ENCODE results near the gene IGFLR1. TPM values are rescaled to one million over a fixed set of nuclear protein-coding genes. Genes with fewer than 3 reads are reported as not detected.

The IGFLR1 gene
- total RNA-seq, 5 donors from 2014 or later (not counting 1 experiment from before 2014, with no cell fraction given), result 54.7 to 123 (median 98.1) TPM

DNA sequence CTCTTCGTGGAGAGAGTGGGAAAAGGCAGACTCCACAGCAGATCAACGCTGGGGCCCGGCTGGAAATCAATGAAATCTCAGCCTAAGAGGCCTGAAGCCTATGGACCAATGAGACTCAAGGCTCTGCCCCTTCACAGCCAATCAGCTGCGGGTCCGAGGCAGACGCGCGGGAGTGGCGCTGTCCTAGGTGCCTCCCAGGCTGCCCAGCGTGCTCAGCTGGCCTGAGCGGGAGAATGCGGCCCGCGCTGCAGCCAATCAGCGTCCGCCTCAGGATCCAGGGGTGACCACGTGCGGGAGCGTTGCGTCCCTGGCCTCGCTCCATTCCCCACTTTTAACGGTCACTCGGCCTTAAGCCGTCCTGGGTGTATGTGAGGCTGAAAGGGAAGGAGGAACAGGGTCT lies 38.0 kb downstream of the IGFLR1 start, which contains the start of gene ZBTB32:
Gene ZBTB32, plus strand, starts transcription at position 341 of the 400 bp plus-strand sequence. CDS start 10,069 bp downstream, outside the sequence.
- peaks cover 0 to 2% of the 10 kb centered on the region in 2 donors for H3K27me3 Mint-ChIP-seq

DNA sequence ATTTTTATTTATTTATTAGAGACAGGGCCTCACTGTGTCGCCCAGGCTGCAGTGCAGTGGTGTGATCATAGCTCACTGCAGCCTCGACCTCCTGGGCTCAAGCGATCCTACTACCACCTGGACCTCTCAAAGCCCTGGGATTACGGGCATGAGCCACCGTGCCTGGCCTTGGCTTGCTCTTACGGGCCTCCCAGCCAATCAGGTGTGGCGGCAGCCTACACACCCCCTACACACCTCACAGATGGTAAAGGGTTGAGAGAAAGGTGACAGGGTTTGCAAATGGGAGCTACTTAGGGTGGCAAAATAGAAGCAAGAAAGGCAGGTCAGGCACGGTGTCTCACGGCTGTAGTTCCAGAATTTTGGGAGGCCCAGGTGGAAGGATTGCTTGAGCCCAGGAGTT lies 38.9 kb downstream of the IGFLR1 start:
- no peak for DNase-seq
- Mint-ChIP-seq H3K4me3 (peak overlapping the region in 2 of 3 donors; percentile 85 to 97), H3K27me3 (peaks cover 0 to 2% of the 10 kb centered on the region in 2 donors), H3K27ac (no peak overlapping the region), H3K9me3 (no peaks in the 10 kb centered on the region), H3K4me1 (peaks cover 4 to 6% (median 5%) of the 10 kb centered on the region in 3 donors), H3K36me3 (no peaks in the 10 kb centered on the region)
- ChIA-PET POLR2A (no interaction called here), CTCF (interaction anchor here in 1 of 2 donors (0.6 to 1.3 kb wide), 2 partner anchors 11 to 33 kb away, joined by 4 read pairs; no protein-coding TSS in a partner anchor)
- Histone ChIP-seq H3K4me3 (ENCODE audit: control insufficient read depth in 1 of 2, extremely low read depth in 1 of 2, low read length in 1 of 2) (no peak overlapping the region), H3K4me1 (ENCODE audit: control insufficient read depth in 1 of 2, extremely low read depth in 1 of 2, insufficient read depth in 2 of 2, low read length in 2 of 2) (peaks cover 0 to 16% of the 10 kb centered on the region in 2 experiments), H3K27me3 (replicated peaks in 1 of 2; ENCODE audit: control insufficient read depth in 2 of 2, extremely low read depth in 1 of 2, insufficient read depth in 2 of 2, low read length in 1 of 2) (peaks cover 0 to 7% of the 10 kb centered on the region in 2 experiments), H3K9me3 (no peaks in the 10 kb centered on the region), H3K27ac (ENCODE audit: low read length) (no peak overlapping the region), H3K36me3 (ENCODE audit: control insufficient read depth in 2 of 2, extremely low read depth in 1 of 2, insufficient read depth in 1 of 2, low read length in 1 of 2) (no peaks in the 10 kb centered on the region)
- no peak for ATAC-seq (replicated peaks in 1 of 4)
- 72% methylated on average over 4 of the region's 9 CpGs for WGBS (ENCODE audit: insufficient coverage)

More for the DNA sequence above, 38.0 kb downstream of the IGFLR1 start, which contains the start of gene ZBTB32:
- 56% methylated on average over 22 of the region's 24 CpGs for WGBS (ENCODE audit: insufficient coverage)
- Histone ChIP-seq H3K27ac (ENCODE audit: low read length) (no peak within 1 kb of the TSS), H3K4me1 (ENCODE audit: control insufficient read depth in 1 of 2, extremely low read depth in 1 of 2, insufficient read depth in 2 of 2, low read length in 2 of 2) (peaks cover 0 to 16% of the 10 kb centered on the region in 2 experiments), H3K9me3 (no peaks in the 10 kb centered on the region), H3K36me3 (ENCODE audit: control insufficient read depth in 2 of 2, extremely low read depth in 1 of 2, insufficient read depth in 1 of 2, low read length in 1 of 2) (no peaks in the 10 kb centered on the region), H3K4me3 (ENCODE audit: control insufficient read depth in 1 of 2, extremely low read depth in 1 of 2, low read length in 1 of 2) (no peak within 1 kb of the TSS), H3K27me3 (replicated peaks in 1 of 2; ENCODE audit: control insufficient read depth in 2 of 2, extremely low read depth in 1 of 2, insufficient read depth in 2 of 2, low read length in 1 of 2) (peaks cover 0 to 7% of the 10 kb centered on the region in 2 experiments)
- ChIA-PET POLR2A (no interaction called here), CTCF (no interaction called here)
- ATAC-seq (replicated peaks in 1 of 4) (no peak), DNase-seq (no peak)
- Mint-ChIP-seq H3K4me1 (peaks cover 4 to 6% (median 5%) of the 10 kb centered on the region in 3 donors), H3K4me3 (no peak within 1 kb of the TSS), H3K9me3 (no peaks in the 10 kb centered on the region), H3K36me3 (no peaks in the 10 kb centered on the region), H3K27ac (no peak within 1 kb of the TSS)

DNA sequence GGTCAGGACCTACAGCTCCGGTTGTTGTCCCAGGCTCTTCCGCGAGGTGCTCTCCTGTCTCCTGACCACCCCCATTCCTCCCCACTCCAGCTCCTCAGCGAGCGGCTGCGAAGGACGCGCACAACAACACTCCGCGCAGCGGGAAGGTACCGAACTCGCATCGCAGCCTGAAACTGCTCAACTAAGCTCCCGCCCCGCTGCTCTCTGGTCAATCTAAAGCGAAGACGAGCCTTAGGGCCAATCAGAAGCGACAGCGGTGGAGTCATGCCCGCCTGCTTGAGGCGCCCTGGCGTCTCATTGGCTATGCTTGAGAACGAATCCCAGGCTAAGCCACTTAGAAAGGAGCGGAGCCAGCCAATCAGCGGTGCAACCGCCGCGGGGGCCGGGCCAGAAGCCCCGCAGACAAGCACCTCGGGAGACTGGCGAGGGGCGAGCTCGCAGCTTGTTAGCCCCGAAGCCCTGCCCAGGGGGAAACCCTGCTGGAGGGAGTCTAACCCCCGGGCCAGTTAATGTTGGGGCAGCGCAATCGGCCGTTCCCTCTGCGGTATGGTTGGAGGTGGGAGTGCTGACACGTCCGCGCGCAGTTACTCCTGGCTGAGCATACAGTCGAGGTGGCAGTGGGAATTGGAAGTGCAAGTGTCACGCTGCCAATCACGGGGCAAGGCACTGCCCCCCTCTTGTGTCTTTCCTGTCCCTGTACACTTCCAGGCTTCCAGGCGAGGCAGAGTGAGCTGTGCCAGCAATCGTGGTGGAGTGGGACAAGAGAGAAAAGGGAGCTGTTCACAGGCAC lies 39.8 kb downstream of the IGFLR1 start:
- peaks cover 0 to 7% of the 10 kb centered on the region in 2 experiments for H3K27me3 ChIP-seq (replicated peaks in 1 of 2; ENCODE audit: control insufficient read depth in 2 of 2, extremely low read depth in 1 of 2, insufficient read depth in 2 of 2, low read length in 1 of 2)
- ChIA-PET CTCF (interaction anchor here in 1 of 2 donors (0.6 to 1.3 kb wide), 7 partner anchors 9 to 43 kb away, joined by 3 to 18 read pairs (median 4); partner anchors contain the start of genes PSENEN and U2AF1L4), POLR2A (no interaction called here)
- peaks cover 4 to 6% (median 5%) of the 10 kb centered on the region in 3 donors for H3K4me1 Mint-ChIP-seq
- ATAC-seq (replicated peaks in 1 of 4), result peak; percentile 99 to 100 (median 100)
- H3K4me3 Mint-ChIP-seq, result peak overlapping the region; percentile 85 to 97 (median 95)
- H3K27ac Mint-ChIP-seq, result peak overlapping the region; percentile 90 to 97
- no peaks in the 10 kb centered on the region for H3K9me3 ChIP-seq
- no peaks in the 10 kb centered on the region for H3K9me3 Mint-ChIP-seq
- peak; percentile 77 to 97 (median 91) for DNase-seq
- no peaks in the 10 kb centered on the region for H3K36me3 Mint-ChIP-seq
- under 1% methylated on average over 47 of the region's 50 CpGs for WGBS (ENCODE audit: insufficient coverage)
- peaks cover 0 to 16% of the 10 kb centered on the region in 2 experiments for H3K4me1 ChIP-seq (ENCODE audit: control insufficient read depth in 1 of 2, extremely low read depth in 1 of 2, insufficient read depth in 2 of 2, low read length in 2 of 2)
- peaks cover 0 to 2% of the 10 kb centered on the region in 2 donors for H3K27me3 Mint-ChIP-seq
- peak overlapping the region; percentile 62 to 76 for H3K4me3 ChIP-seq (ENCODE audit: control insufficient read depth in 1 of 2, extremely low read depth in 1 of 2, low read length in 1 of 2)
- H3K27ac ChIP-seq (ENCODE audit: low read length), result peak overlapping the region; percentile 40
- no peaks in the 10 kb centered on the region for H3K36me3 ChIP-seq (ENCODE audit: control insufficient read depth in 2 of 2, extremely low read depth in 1 of 2, insufficient read depth in 1 of 2, low read length in 1 of 2)

DNA sequence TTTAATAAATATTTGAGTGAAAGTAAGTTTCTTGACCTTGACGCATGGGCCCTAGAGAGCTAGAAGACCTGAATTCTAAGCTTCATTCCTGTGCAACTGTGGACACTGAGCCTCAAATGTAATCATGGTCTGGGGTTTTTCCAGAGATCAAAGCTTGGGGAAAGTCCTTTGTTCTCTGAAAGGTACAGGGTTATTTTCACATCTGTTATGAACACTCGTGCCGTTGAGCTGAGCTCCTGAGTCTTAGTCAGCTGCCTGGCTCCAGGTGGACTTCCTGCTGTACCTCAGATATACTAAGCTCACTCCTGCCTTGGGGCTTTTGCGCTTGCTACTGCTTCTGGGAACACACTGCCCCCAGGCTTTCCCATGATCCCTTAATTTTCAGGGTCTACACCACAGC lies 45.4 kb downstream of the IGFLR1 start:
- no peak overlapping the region for H3K27ac Mint-ChIP-seq
- DNase-seq (no peak), ATAC-seq (replicated peaks in 1 of 4) (no peak)
- ChIA-PET CTCF (interaction anchor here (0.6 to 1.4 kb wide), 4 partner anchors 11 to 1813 kb away, joined by 3 to 4 read pairs (median 4); partner anchors contain the start of gene LIN37 (in 1 of the 2)), POLR2A (no interaction called here)
- no peaks in the 10 kb centered on the region for H3K4me1 Mint-ChIP-seq
- Histone ChIP-seq H3K27ac (ENCODE audit: low read length) (no peak overlapping the region), H3K4me1 (ENCODE audit: control insufficient read depth in 1 of 2, extremely low read depth in 1 of 2, insufficient read depth in 2 of 2, low read length in 2 of 2) (peaks cover 0 to 4% of the 10 kb centered on the region in 2 experiments), H3K27me3 (replicated peaks in 1 of 2; ENCODE audit: control insufficient read depth in 2 of 2, extremely low read depth in 1 of 2, insufficient read depth in 2 of 2, low read length in 1 of 2) (no peaks in the 10 kb centered on the region), H3K9me3 (no peaks in the 10 kb centered on the region), H3K4me3 (ENCODE audit: control insufficient read depth in 1 of 2, extremely low read depth in 1 of 2, low read length in 1 of 2) (no peak overlapping the region), H3K36me3 (ENCODE audit: control insufficient read depth in 2 of 2, extremely low read depth in 1 of 2, insufficient read depth in 1 of 2, low read length in 1 of 2) (no peaks in the 10 kb centered on the region)
- H3K36me3 Mint-ChIP-seq, result no peaks in the 10 kb centered on the region
- WGBS (ENCODE audit: insufficient coverage), result 44% methylated on average over 4 of the region's 4 CpGs
- no peak overlapping the region for H3K4me3 Mint-ChIP-seq
- no peaks in the 10 kb centered on the region for H3K27me3 Mint-ChIP-seq
- no peaks in the 10 kb centered on the region for H3K9me3 Mint-ChIP-seq

- Mint-ChIP-seq H3K4me1 (no peaks in the 10 kb centered on the region), H3K36me3 (no peaks in the 10 kb centered on the region), H3K27ac (no peak overlapping the region), H3K27me3 (no peaks in the 10 kb centered on the region), H3K9me3 (no peaks in the 10 kb centered on the region), H3K4me3 (no peak overlapping the region)
- H3K27me3 ChIP-seq (replicated peaks in 1 of 2; ENCODE audit: control insufficient read depth in 2 of 2, extremely low read depth in 1 of 2, insufficient read depth in 2 of 2, low read length in 1 of 2), result no peaks in the 10 kb centered on the region
- no peaks in the 10 kb centered on the region for H3K36me3 ChIP-seq (ENCODE audit: control insufficient read depth in 2 of 2, extremely low read depth in 1 of 2, insufficient read depth in 1 of 2, low read length in 1 of 2)
- no peaks in the 10 kb centered on the region for H3K9me3 ChIP-seq
- CTCF ChIA-PET, result interaction anchor here in 1 of 2 donors (1.2 to 1.4 kb wide), 2 partner anchors 17 to 52 kb away, joined by 3 to 4 read pairs; partner anchors contain the start of gene LIN37
- ATAC-seq (replicated peaks in 1 of 4) (no peak), DNase-seq (no peak)
- no peak overlapping the region for H3K27ac ChIP-seq (ENCODE audit: low read length)
- POLR2A ChIA-PET, result no interaction called here
- no peaks in the 10 kb centered on the region for H3K4me1 ChIP-seq (ENCODE audit: control insufficient read depth in 1 of 2, extremely low read depth in 1 of 2, insufficient read depth in 2 of 2, low read length in 2 of 2)
- no peak overlapping the region for H3K4me3 ChIP-seq (ENCODE audit: control insufficient read depth in 1 of 2, extremely low read depth in 1 of 2, low read length in 1 of 2)
- WGBS (ENCODE audit: insufficient coverage), result no CpG with 5 or more reads among the region's 2 CpGs
Observed at GRCh38 chr19:35695895-35696422, 46.3 kb downstream of the IGFLR1 start.

DNA sequence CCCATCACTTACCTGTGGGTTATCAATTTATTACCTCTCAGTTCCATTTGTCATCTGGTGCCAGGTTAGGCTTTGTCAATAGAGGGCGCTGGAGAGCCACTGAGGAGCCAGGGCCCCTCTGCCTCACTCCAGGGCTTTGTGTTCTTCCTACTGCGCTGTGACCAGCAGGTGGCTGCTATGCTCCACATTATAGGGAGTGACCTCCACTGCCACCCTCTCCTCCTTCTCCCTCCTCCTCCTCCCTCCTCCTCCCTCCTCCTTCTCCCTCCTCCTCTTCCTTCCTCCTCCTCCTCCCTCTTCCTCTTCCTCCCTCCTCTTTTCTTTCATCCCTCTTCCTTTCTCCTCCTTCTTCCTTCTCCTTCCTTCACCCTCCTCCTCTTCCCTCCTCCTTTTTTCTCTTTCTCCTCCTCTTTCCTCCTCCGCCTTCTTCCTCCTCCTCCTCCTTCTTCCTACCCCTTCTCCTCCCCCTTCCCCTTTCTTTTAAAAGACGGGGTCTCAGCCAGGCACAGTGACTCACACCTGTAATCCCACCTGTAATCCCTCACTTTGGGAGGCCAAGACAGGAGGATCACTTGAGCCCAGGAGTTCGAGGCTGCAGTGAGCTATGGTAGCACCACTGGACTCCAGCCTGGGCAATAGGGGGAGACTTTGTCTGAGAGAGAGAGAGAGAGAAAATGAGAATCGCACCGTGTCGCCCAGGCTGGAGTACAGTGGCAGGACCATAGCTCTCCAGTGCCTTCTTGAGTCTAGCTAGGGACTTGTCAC lies 48.2 kb downstream of the IGFLR1 start:
- DNase-seq (peak; percentile 75 to 96 (median 86)), ATAC-seq (replicated peaks in 1 of 4) (peak; percentile 100)
- no peak overlapping the region for H3K27ac Mint-ChIP-seq
- ChIA-PET CTCF (interaction anchor here (0.6 to 1.1 kb wide), 9 partner anchors 17 to 1556 kb away, joined by 3 to 7 read pairs (median 3); partner anchors contain the start of gene ALKBH6 (in 1 of the 2)), POLR2A (no interaction called here)
- H3K36me3 Mint-ChIP-seq, result no peaks in the 10 kb centered on the region
- Histone ChIP-seq H3K27me3 (replicated peaks in 1 of 2; ENCODE audit: control insufficient read depth in 2 of 2, extremely low read depth in 1 of 2, insufficient read depth in 2 of 2, low read length in 1 of 2) (peaks cover 0 to 3% of the 10 kb centered on the region in 2 experiments), H3K4me1 (ENCODE audit: control insufficient read depth in 1 of 2, extremely low read depth in 1 of 2, insufficient read depth in 2 of 2, low read length in 2 of 2) (no peaks in the 10 kb centered on the region), H3K36me3 (ENCODE audit: control insufficient read depth in 2 of 2, extremely low read depth in 1 of 2, insufficient read depth in 1 of 2, low read length in 1 of 2) (no peaks in the 10 kb centered on the region), H3K9me3 (no peaks in the 10 kb centered on the region), H3K4me3 (ENCODE audit: control insufficient read depth in 1 of 2, extremely low read depth in 1 of 2, low read length in 1 of 2) (no peak overlapping the region), H3K27ac (ENCODE audit: low read length) (no peak overlapping the region)
- no peaks in the 10 kb centered on the region for H3K4me1 Mint-ChIP-seq
- no peak overlapping the region for H3K4me3 Mint-ChIP-seq
- WGBS (ENCODE audit: insufficient coverage), result 50% methylated on average over 4 of the region's 8 CpGs
- H3K27me3 Mint-ChIP-seq, result no peaks in the 10 kb centered on the region
- H3K9me3 Mint-ChIP-seq, result no peaks in the 10 kb centered on the region

Data from T-cell (primary cell).